Measurements from ENCODE around the gene CRTAP.

Gene CRTAP

DNA sequence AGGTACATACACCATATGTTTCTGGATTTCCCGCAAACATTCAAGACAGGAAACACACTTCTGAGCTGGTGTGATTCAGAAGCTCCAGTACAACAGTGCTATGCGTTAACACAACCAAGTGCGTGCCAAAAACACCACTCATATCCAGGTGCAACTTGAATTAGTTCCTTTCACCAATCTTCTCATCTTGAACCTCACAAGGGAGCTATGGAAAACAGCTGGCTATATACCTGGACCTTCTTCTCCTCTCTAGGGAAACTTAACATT lies 73.5 kb downstream of the CRTAP start:
- no peak for DNase-seq (ENCODE audit: extremely low read depth, low read depth)
- TF ChIP-seq, protein P1, sequence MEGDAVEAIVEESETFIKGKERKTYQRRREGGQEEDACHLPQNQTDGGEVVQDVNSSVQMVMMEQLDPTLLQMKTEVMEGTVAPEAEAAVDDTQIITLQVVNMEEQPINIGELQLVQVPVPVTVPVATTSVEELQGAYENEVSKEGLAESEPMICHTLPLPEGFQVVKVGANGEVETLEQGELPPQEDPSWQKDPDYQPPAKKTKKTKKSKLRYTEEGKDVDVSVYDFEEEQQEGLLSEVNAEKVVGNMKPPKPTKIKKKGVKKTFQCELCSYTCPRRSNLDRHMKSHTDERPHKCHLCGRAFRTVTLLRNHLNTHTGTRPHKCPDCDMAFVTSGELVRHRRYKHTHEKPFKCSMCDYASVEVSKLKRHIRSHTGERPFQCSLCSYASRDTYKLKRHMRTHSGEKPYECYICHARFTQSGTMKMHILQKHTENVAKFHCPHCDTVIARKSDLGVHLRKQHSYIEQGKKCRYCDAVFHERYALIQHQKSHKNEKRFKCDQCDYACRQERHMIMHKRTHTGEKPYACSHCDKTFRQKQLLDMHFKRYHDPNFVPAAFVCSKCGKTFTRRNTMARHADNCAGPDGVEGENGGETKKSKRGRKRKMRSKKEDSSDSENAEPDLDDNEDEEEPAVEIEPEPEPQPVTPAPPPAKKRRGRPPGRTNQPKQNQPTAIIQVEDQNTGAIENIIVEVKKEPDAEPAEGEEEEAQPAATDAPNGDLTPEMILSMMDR (IDR thresholded peaks at IDR 0.05; ENCODE audit: low read depth, low read length), result no peak

DNA sequence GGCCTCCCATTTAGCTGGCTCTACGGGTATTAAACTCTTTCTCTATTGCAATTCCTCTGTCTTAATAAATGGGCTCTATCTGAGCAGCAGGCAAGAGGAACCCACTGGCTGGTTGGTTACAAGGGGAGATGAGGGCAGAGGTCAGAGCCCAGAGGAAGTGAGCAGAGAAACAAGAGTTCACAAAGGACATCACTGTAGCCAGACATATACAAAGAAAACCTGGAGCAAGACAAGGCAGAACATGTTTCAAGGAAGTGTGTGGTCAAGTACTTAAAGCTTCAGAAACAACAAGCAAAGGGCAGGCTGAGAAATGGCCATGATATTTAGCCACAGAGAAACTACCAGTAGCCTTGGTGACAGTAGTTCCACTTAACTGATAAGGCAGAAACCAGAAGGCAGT lies 80.5 kb downstream of the CRTAP start:
- TF ChIP-seq, protein P1 (IDR thresholded peaks at IDR 0.05; ENCODE audit: low read depth, low read length), result no peak

DNA sequence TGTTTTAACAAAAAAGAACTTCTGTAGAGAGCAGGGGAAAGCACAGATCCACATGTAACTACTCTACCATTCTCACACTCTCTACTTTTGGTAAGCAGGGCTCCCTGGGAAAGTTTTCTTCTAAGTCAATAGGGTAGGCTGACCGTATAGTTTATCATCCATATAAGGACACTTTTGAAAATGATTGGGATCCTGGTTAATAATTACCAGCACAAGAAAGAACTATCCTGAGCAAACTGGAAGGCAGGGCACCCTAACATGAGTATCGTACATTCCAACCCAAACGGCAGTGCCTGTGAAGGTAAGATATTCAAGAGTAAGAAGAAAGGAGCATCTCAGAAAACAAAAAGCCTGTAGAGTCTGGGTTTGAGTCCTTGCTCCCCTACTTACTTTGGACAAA lies 82.7 kb downstream of the CRTAP start:
- no peak for DNase-seq (ENCODE audit: extremely low read depth, low read depth)
- TF ChIP-seq, protein P1 (IDR thresholded peaks at IDR 0.05; ENCODE audit: low read depth, low read length), result no peak

More for the DNA sequence above, 80.5 kb downstream of the CRTAP start:
- no peak for DNase-seq (ENCODE audit: extremely low read depth, low read depth)

Measured in AG09319 (cell line).